ENCODE results near the gene ACSL5. TPM values are rescaled to one million over a fixed set of nuclear protein-coding genes. Genes with fewer than 3 reads are reported as not detected.

ACSL5 gene
- total and polyA plus RNA-seq, 2 of the 4 experiments (the other 2 are of a cell fraction), result 0.87 to 1.3 TPM

GRCh38 chr10:112471878-112472487 is 98.1 kb downstream of the ACSL5 start:
- Histone ChIP-seq H3K27ac (ENCODE audit: insufficient read depth, low read length) (no peak overlapping the region), H2AK5ac (ENCODE audit: low read depth, low read length) (no peak overlapping the region), H3K9me1 (ENCODE audit: insufficient read depth, low read length) (peaks cover 2% of the 10 kb centered on the region; the same call in 1 of the 2 replicates), H2AK9ac (replicated peaks; ENCODE audit: low read depth, low read length, poor library complexity) (no peak overlapping the region), H2BK120ac (ENCODE audit: low read depth, low read length) (no peak overlapping the region), H3K4me3 (ENCODE audit: insufficient read depth, low read depth, low read length) (no peak overlapping the region), H3K4me1 (ENCODE audit: control insufficient read depth, insufficient read depth, low read length) (no peaks in the 10 kb centered on the region), H4K20me1 (ENCODE audit: insufficient read depth, low read length) (no peaks in the 10 kb centered on the region; the same call in 1 of the 2 replicates), H3K23ac (ENCODE audit: low read depth, low read length) (no peak overlapping the region), H3K18ac (ENCODE audit: low read depth, low read length) (no peak overlapping the region), H3K79me1 (ENCODE audit: low read depth in 1 of 2, low read length in 2 of 2) (peaks cover 4 to 7% of the 10 kb centered on the region in 2 experiments; a peak in 3 of 4 replicates), H4K8ac (ENCODE audit: low read depth in 2 of 2, low read length in 2 of 2) (no peak overlapping the region), H3K56ac (ENCODE audit: extremely low read depth, insufficient read depth, low read length) (no peak overlapping the region), H4K91ac (ENCODE audit: insufficient read depth, low read depth, low read length) (no peak overlapping the region), H3K27me3 (ENCODE audit: control insufficient read depth, insufficient read depth, low read length) (no peaks in the 10 kb centered on the region), H4K5ac (ENCODE audit: low read depth, low read length) (no peak overlapping the region), H2BK20ac (ENCODE audit: low read depth, low read length) (no peak overlapping the region), H3K9ac (ENCODE audit: low read depth, low read length) (no peak overlapping the region), H2BK5ac (ENCODE audit: low read depth, low read length, poor library complexity, severe bottlenecking) (no peak overlapping the region), H3K9me3 (ENCODE audit: control insufficient read depth, insufficient read depth, low read length) (no peaks in the 10 kb centered on the region), H3K4me2 (ENCODE audit: low read depth, low read length) (no peak overlapping the region), H3K4ac (ENCODE audit: low read depth, low read length) (no peak overlapping the region), H2AFZ (replicated peaks; ENCODE audit: low read length, poor library complexity) (no peak overlapping the region), H2BK15ac (ENCODE audit: low read depth, low read length) (no peak overlapping the region), H3K14ac (replicated peaks; ENCODE audit: low read depth, low read length) (no peak overlapping the region), H3K36me3 (ENCODE audit: control insufficient read depth, insufficient read depth, low read length) (peaks cover 4% of the 10 kb centered on the region)
- WGBS, 2 experiments (ENCODE audit: extremely low coverage in 2 of 2, insufficient read length in 1 of 2), result no CpG with 5 or more reads among the region's 4 CpGs
- POLR2A ChIA-PET (ENCODE audit: unreplicated experiment), result interaction anchor here (0.8 kb wide), 1 partner anchor 12 kb away, joined by 3 read pairs; no protein-coding TSS in a partner anchor
- dilution Hi-C loops (cut with HindIII; ENCODE audit: low sequenced_read_pairs, unreplicated experiment) (no loop called here), intact Hi-C loops (cut with micrococcal nuclease) (loop anchor here (1.0 to 10.0 kb wide), 3 partner anchors 25 to 1049 kb away; partner anchors contain the start of gene VTI1A), in situ Hi-C loops (cut with MboI; ENCODE audit: low sequenced_read_pairs) (loop anchor here (10.0 kb wide), 1 partner anchor 913 kb away; no protein-coding TSS in a partner anchor)
- CTCF ChIA-PET, result interaction anchor here (0.6 to 1.5 kb wide), 22 partner anchors 8 to 1881 kb away, joined by 3 to 7 read pairs (median 4); no protein-coding TSS in a partner anchor
- peak; percentile 68 for DNase-seq
- no TSS peak for BruUV-seq (replicated peaks)
- peak; percentile 76 for ATAC-seq (ENCODE audit: low read depth)
- TF ChIP-seq RAD21 (IDR thresholded peaks at IDR 0.05; ENCODE audit: low read length) (peak; percentile 77), RCOR1 (IDR thresholded peaks at IDR 0.05; ENCODE audit: insufficient replicate concordance, low read length) (no peak), RFX5 (IDR thresholded peaks at IDR 0.05; ENCODE audit: low read depth, low read length) (no peak), MAZ (IDR thresholded peaks at IDR 0.05; ENCODE audit: borderline replicate concordance, low read depth, low read length) (no peak), SMC3 (IDR thresholded peaks at IDR 0.05; ENCODE audit: low read depth, low read length) (peak; percentile 58), CTCF (conservative IDR thresholded peaks at IDR 0.05; ENCODE audit: low read depth, low read length) (peak; percentile 69)
- TF ChIP-seq, protein P1, sequence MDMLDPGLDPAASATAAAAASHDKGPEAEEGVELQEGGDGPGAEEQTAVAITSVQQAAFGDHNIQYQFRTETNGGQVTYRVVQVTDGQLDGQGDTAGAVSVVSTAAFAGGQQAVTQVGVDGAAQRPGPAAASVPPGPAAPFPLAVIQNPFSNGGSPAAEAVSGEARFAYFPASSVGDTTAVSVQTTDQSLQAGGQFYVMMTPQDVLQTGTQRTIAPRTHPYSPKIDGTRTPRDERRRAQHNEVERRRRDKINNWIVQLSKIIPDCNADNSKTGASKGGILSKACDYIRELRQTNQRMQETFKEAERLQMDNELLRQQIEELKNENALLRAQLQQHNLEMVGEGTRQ (IDR thresholded peaks at IDR 0.05; ENCODE audit: low read depth, low read length), result no peak

All from IMR-90 (cell line).